A172 (cell line): Measurements from ENCODE around the gene GPR63. TPM values are rescaled to one million over a fixed set of nuclear protein-coding genes. Genes with fewer than 3 reads are reported as not detected.

Source experiments
- DNase-seq: peaks from one replicate; pipeline ENCODE4 v3.0.0-alpha.2; 2015; ENCODE audit warnings: low spot score
- total RNA-seq: library from RNA; depleted of rRNA; stranded (reverse); fragments of >200 nt; shearing (Covaris generic); gene quantifications from 2 replicates; pipeline ENCODE4 v1.2.3, GENCODE V29; 2014

The GPR63 gene
- total RNA-seq, 1 experiment from 2014 or later, result not detected

DNA sequence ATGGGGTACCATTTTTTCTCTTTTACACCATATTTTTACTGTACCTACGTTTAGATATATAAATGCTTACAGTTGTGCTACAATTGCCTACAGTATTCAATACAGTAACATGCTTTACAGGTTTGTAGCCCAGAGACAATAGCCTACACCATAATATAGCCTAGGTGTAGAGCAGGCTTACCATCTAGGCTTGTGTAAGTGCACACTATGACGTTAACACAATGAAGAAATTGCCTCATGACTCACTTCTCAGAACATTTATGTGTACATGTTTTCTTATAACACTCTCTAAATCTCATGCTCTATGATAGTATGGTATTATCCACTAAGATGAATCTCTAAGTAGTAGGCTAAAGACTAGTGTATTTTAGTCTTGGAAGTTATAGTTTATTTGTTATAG lies 13.5 kb downstream of the GPR63 start:
- no peak for DNase-seq

DNA sequence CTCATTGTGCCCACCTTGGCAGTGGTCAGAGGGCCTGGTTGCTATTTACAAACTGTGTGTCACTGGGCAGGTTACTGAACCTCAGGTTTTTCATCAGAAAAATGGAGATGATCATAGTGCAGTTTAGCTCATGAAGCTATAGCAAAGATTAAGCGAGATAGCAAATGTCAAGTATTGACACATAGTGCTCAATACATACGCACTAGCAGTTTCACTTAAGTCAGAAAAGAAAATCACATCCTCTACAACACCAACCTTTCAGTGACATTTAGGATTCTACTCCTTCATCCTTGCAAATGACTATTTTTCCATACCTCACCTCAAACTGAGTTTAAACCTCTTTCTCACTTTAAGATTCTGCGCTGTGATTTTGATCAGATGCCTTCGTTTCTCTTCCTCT lies 16.2 kb downstream of the GPR63 start:
- no peak for DNase-seq

DNA sequence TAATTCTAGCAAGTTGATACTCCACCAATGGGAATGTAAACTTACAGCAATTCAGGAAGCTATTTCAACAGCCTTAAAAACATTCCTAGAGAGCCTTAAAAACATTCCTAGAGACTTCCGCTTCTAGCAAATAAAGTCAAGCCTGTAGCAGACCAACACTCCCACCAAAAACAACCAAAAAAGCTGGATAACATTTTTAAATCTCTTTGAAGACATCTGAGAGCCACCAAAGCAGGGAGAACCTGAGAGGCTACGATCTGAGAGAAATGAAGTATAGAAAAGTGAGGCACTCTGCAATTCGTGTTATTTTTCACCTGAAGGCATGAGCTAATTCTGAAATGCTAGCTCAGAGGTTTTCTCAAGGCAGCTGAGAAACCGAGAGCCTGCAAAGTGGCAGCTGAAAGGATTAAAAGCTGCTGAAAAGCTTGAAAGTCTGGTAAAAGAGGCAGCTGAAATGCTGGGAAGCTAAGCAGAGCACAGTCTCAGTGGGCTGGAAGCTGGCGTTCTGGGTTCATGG lies 20.9 kb downstream of the GPR63 start:
- no peak for DNase-seq

DNA sequence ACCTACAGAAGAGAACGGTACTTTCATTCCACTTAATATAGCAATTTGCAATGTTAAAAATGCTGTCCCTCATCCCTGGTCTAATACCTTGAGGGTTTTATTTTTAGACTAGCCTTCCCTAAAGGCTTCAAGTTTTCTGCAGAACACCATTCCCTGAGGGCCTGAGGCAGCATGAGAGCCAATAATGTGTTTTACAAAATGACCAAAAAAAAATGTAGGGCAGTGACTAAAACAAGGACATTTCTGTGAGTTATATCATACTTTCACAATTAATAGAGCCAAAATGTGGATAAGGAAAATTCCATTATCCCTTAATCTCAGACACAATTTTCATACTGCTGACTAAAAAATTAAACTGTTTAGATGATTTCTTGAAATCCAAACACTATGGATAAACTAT lies 22.7 kb downstream of the GPR63 start:
- DNase-seq, result no peak

DNA sequence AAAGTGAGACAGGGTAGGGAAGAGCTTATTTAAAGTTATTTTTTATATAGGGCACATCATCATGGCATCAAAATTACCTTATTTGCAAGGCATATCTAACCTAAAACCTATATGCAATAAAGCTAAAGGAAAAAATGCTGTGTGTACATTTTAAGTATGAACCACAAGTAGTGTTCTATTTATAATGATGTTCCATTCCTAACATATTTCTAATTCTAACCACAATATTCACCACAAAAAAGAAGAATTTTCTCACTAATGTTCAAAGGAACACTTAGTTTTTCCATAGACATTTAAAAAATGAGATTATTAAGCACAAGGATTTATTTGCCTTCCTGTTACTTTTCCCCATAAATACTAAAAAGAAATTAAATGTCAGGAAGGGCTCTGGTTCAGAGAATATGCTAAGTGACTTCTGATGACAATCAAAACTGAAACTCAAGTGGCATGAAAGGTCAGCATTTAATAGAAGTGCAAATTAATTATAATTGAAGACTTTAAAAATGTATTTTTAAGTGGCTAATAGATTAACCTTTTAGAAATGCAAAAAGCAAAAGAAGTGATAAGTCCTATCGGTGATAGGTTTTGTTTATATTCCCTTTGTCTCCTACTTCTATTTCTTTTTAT lies 25.1 kb downstream of the GPR63 start:
- DNase-seq, result no peak

DNA sequence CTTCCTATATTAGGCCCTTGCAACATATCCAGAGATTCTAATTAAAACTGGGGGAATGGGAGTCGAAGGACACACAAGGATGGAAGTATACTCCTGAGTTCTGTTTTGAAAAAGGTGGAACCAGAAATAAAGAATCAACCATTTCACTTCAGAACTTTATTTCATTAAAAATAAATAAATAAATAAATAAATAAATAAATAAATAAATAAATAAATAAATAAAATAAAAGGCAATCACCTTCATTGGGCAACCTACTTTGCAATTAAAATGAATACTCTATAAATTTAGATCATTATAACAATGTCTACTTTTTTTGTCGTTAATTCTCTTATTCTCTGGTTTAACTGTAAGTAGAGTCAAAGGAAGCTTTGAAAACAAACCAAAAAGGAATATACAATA lies 25.6 kb downstream of the GPR63 start:
- no peak for DNase-seq

DNA sequence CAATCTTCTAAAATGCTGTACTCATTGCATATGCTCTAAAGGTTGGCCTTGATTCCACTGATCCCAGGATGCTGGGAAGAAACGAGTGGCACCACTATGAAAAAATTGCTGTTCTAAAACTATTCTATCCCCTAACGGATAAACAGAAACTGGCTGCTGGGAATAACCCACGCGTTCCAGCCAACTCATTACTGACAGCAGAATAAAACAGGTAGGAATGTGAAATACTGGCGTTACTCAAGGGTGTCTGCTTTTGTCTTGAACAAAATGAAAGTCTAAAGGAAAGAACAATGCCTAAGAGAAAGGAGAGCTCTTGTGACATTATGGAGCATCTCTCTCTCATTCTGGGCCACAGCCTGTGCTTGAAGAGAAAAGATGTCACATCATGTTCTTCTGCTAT lies 26.1 kb downstream of the GPR63 start:
- DNase-seq, result no peak

DNA sequence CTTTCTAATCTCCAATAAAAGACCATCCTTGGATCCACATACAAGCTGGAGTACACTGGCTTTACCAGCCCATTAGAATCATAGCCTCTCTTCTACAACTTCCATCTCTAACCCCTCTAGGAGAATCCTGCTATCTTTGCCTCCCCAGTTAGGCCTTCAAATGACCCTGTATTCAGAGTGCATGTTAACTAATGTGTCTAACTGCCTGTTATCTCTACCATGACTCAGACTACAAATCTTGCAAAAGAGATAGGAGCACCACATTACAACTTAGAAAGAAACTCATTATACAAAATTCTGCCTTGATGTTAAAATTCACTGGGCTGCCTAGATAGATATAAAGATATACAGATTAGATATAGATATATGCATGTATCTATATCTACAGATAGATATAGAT lies 28.2 kb downstream of the GPR63 start:
- no peak for DNase-seq

DNA sequence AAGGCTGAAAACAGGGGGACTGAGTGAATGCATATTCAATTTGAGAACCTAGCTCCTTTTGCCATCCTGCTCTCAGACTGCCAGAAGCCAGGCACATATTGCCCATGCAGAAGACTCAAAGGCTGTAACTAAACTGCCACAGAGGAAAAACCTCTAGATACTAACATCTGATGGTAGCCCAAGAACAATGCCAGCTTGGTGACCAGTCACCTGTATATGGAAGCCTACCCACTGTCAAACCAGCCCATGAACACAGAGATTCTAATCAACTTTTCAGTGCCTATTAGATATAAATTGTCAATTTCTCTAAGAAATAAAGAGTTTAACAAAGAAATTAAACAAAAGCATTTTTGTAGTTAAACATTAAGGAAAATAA lies 34.2 kb downstream of the GPR63 start:
- no peak for DNase-seq

DNA sequence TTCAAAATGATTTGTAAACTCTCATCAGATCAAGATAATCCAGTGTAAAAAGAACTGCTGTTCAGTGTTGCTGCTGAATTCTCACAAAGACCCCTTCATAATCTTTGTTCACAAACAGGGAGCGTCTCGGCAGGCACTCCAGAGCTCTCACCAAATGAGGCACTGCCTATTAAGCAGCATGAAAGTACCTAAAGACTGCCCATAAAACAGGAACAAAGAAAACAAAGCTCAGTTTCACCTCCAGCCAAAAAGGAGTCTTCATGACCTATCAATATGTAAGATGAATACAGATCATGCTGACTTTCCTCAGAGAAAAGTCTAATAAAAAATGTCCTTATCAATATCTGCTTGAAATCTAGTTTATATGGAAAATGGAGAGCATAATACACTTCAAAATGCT lies 41.8 kb downstream of the GPR63 start:
- no peak for DNase-seq

DNA sequence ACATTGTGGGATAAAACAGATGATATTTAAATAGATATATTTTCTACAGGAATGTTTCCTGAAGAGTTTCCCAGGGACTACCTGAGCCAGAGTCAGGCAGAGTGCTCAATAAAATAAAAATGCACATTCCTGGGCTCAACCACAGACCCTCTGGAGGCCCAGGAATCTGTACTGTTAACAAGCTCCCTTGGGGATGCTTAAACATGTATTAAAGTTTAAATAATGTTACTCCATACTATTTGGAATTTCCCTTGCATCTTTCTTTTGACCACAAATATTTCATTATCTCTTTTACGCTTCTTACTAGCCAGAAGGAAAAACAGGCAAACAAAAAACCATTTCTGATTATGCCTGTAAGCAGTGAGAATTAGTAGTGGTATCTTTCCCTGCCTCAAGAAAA lies 42.3 kb downstream of the GPR63 start:
- no peak for DNase-seq

DNA sequence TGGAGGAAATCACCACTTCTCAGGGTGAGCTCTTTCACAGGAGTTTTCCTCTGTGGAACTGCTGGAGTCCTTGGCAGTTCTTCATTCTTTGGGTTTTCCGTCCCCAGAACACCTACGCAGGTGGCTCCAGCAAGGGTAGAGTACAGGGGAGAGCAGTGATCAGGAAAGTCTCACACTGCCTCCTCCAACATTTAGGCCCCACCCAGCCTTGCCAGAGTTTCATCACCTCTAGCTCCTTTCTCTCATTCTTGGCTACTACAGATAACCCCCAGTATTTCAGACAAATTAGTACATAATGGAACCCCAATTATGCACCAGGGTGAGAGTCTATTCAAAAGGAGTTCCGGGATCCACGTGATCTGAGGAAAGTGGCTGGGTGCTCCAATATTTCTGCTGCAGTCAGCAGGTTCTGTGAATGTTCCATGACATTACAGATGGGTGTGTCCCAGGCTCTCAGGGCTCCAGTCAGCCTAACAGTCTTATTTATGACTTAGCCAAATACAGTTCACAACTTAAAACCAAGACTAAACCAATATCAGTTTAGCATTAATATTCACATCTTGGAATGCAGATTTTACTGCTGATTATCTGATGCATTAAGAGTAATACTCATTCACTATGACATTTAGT lies 44.6 kb downstream of the GPR63 start:
- no peak for DNase-seq

DNA sequence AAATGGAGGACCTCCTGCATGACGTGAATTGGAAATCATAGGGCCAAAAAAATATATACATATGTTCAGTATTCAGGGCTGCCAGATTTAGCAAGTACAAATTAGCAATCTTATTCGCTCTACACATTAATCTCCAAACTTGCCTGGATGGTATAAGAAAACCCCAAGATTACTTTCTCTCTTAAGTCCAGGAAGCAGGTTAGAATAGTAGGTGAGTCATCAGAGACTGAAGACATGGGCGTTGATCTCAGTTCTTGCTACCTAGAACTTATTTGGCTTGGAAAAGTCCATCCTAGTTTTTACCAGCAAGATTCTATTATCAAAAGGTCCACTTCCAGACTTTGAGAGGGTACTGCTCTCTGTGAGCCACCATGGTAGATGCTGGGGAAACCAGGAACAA lies 47.4 kb downstream of the GPR63 start:
- no peak for DNase-seq

DNA sequence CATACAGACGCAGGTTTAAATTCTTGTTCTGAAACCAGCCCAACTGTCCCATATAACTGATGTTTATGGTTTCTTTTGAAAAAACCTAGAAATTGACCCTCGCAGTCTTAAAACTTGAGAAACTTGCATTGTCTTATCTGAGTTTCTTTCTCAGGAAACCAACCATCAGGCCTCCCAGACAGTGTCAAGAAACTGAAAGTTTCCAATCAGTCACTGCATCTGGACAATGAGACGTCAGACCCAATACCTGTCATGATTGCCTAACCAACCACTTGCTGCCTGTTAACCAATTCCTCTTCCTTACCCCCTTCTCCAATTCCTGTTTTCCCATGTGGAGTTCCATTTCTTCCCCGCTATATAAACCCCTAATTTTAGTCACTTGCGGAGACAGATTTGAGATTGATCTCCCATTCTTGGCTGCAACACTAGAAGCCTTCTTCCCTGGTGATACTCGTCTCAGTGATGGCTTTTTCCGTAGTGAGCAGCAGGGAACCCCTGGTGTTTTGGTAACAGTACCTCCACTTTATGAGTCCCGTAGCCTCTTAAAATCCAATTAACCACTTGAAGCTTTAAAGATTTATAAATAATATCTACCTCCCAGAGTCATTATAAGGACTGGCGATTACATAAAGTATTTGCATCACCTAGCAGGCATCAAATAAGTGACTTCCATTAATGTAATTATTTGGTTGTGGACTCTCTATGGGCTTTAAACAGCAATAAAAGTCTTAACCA lies 49.3 kb downstream of the GPR63 start:
- DNase-seq, result no peak

DNA sequence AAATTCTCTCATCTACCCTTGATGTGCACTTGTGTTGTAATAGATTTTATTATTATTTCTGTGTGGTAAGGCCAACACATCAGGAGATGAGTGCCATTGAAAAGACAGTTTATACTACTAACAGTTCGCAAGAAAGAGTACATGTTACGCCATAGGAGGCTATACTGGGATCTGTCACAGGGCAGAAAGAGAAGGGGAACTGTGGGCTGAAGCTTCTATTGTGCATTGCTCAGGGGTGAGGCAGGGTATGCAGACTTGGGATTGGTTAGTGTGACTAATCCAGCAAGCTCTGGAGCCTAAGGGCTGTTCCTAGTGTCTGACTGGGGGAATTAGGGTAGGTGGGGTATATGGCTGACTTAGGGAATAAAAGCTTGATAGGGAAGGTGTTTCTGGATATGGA lies 50.9 kb downstream of the GPR63 start:
- no peak for DNase-seq

DNA sequence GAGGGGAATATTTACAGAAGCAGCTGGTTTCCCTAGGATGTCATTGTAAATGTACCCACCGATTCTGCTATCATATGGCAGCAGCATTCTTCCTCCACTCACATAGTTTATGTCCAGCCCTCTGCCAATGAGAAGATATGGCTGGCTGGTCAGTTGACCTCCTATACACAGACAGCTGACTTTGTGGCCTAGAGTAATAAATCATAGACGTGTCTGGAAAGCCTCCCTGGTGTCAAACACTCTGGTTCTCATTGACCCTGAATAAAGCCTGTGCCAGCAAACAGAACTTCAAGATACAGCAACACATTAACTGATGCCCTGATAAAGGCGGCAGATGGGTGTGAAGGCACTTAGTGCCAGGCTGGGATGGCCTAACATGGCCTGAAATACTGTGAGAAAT lies 52.6 kb downstream of the GPR63 start:
- no peak for DNase-seq

DNA sequence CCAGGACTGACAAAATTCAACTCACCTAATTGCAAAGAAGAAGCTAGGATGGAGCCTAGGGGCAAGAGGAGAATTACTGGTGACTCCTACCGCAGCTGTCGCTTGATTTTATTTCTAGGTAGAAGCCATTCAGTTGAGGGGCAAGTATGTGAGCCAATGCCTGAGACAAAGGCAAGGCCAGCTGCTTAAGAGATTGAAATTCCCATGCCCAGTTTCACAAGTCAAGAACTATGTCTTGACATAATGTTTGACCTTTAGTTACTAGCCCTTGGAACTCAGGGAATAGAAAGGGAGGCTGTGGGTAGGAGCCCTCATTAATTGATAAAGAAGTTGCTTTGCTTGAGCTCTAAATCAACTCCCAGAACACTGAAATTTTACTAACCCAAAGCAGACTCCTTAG lies 54.0 kb downstream of the GPR63 start:
- DNase-seq, result no peak

DNA sequence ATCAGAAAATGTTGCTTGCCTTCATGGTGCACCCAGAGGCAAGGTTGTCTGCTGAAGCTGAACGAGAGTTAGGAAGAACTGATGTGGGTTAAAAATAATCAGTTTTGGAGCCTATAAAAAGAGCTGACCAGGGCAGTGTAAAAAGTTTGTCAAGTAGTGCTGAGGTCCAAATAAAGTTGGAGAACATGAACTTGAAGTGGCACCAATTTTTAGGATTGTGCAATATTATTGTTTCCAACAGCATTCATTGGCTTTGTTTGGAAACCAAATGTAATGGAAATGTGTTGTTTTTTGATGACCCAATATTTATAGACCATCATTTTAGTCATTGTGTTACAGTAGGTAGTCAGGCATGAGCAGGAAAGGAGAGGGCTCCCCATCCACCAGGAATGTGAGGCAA lies 55.7 kb downstream of the GPR63 start:
- DNase-seq, result no peak

DNA sequence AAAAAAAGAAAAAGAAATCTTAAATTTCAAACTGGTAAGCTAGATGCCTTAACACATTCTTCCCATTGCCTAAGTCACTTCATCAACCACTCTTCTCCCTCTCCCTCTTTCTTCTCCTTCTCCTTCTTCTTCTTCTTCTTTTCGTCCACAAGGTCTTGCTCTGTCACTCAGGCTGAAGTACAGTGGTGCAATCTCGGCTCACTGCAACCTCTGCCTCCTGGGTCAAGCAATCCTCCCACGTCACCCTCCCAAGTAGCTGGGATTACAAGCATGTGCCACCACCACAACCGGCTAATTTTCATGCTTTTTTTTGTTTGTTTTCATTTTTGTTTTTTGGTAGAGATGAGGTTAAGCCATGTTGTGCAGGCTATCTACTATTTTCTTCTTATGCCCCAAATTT lies 60.2 kb downstream of the GPR63 start:
- DNase-seq, result no peak

DNA sequence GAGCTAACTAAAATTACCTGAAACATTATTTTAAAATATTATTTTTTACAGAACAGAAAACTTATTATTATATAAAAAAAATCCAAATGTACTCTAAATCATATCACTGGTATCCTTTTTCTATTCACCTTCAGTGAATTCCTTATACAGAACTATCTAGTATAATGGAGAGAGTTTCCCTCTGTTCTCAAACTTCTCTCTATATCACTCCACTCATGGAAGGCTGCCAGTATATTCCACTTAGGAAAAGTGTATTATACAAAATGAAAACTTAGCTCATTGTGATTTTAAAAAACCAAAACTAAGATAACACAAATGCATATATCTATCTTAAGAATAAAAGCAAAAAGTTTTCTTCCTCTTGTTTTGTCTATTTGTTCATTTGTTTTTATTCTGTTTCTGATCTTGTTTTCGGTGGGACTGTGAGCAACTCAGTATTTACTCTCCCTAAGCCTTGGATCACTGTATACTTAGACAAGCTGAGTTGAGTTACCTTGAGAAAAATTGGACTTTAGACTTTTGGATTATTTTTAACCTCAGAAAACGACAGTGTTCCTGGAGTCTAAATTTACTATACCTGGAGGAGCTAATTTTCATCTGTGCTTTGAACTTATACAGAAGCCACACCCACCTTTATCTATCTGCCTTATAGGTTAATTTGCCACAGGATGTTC lies 61.4 kb downstream of the GPR63 start:
- no peak for DNase-seq

DNA sequence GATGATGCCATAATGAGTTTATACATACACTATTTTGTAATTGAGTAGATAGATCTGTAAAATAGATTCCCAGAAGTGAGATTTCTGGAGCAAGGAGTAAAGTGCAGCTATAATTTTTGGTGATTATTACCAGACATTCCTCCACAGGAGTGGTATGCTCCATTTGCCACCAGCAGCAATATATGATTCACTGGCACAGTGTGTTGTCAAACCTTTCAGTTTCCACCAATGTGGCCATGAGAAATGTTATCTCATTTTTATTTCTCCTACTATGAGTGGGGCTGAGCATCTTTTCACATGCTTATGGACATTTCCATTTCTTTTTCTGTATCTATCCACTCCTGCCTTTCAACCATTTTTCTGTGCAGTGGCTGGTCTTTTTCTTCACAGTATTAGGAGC lies 70.5 kb downstream of the GPR63 start:
- no peak for DNase-seq

DNA sequence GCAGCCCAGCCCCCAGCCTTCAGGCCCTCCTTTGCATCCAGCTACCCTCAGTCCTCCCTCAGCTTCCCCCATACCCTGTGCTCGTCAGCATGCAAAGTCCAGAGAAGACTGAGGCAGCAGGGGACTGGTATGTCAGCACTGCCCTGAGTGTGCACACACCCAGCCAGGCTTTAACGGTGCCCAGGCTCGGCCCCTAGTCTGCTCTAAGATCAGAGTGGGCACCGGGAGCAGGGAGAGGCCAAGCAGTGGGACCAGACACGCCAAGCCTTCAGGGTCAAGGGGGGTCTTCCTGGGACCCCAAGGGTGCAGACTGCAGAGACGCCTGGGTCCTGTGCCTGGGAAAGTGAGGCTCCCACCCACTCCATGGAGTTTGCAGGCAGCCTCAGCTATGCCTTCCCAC lies 74.7 kb downstream of the GPR63 start:
- no peak for DNase-seq

DNA sequence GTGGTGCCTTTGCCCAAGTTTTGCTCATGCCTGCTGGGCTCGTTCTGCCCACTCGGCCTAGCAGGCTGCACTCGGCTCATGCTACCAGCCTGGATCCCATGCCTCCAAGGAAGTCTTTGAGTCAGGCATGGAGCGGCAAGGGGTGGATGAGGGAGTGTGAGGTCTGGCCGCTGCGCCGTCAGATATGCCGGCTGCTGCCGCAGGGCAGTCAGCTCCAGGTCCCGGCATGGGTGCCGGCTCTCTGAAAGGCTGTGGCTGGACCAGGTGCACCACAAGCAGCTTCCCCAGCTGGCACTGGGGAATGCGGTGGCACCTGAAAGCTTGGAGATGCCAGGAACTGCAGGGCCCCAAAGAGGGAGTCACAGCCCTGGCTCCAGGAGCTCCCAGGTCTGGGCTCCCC lies 75.5 kb downstream of the GPR63 start:
- DNase-seq, result no peak
